GM23248 (cell line): ENCODE measurements around the gene XRCC5. TPM values are rescaled to one million over a fixed set of nuclear protein-coding genes. Genes with fewer than 3 reads are reported as not detected.

Experiments
- DNase-seq: peaks from one replicate; pipeline ENCODE4 v3.0.0-alpha.2; 2015
- H2AFZ ChIP-seq: fragments of 200-600 bp; sonication (generic); 2 replicates; pipeline ENCODE4 v1.6.1; 2016; ENCODE audit warnings: antibody characterized with exemption
- H3F3A ChIP-seq: fragments of 200-600 bp; sonication (generic); 2 replicates; pipeline ENCODE4 v1.6.1; 2016; ENCODE audit warnings: mild to moderate bottlenecking, antibody characterized with exemption, mixed run types; ENCODE audit not compliant: insufficient read depth
- H3K27ac ChIP-seq: fragments of 200-600 bp; sonication (generic); 2 replicates; pipeline ENCODE4 v1.5.1; 2016; ENCODE audit warnings: mild to moderate bottlenecking
- H3K27me3 ChIP-seq: fragments of 200-600 bp; sonication (generic); replicated peaks from 2 replicates; pipeline ENCODE4 v1.6.1; 2016; ENCODE audit warnings: mild to moderate bottlenecking; ENCODE audit not compliant: insufficient read depth
- H3K36me3 ChIP-seq: fragments of 200-600 bp; sonication (generic); 2 replicates; pipeline ENCODE4 v1.6.1; 2016; ENCODE audit warnings: low read depth, mild to moderate bottlenecking
- H3K4me1 ChIP-seq: fragments of 200-600 bp; sonication (generic); 2 replicates; pipeline ENCODE4 v1.6.1; 2016; ENCODE audit warnings: mild to moderate bottlenecking; ENCODE audit not compliant: insufficient read depth
- H3K4me2 ChIP-seq: fragments of 200-600 bp; sonication (generic); one replicate; pipeline ENCODE4 v1.6.1; 2016; ENCODE audit warnings: mild to moderate bottlenecking; ENCODE audit not compliant: unreplicated experiment
- H3K4me3 ChIP-seq: fragments of 200-600 bp; sonication (generic); 2 replicates; pipeline ENCODE4 v1.5.1; 2016; ENCODE audit warnings: mild to moderate bottlenecking
- H3K79me2 ChIP-seq: fragments of 200-600 bp; sonication (generic); 2 replicates; pipeline ENCODE4 v1.6.1; 2016; ENCODE audit warnings: mild to moderate bottlenecking; ENCODE audit not compliant: insufficient read depth
- H3K9ac ChIP-seq: fragments of 200-600 bp; sonication (generic); 2 replicates; pipeline ENCODE4 v1.6.1; 2016; ENCODE audit warnings: mild to moderate bottlenecking
- H3K9me2 ChIP-seq: fragments of 200-600 bp; sonication (generic); 2 replicates; pipeline ENCODE4 v1.6.1; 2016; ENCODE audit warnings: mixed run types, mild to moderate bottlenecking, moderate library complexity; ENCODE audit not compliant: insufficient read depth
- H3K9me3 ChIP-seq: fragments of 200-600 bp; sonication (generic); one replicate; pipeline ENCODE4 v1.6.1; 2017; ENCODE audit warnings: low read depth
- H4K20me1 ChIP-seq: fragments of 200-600 bp; sonication (generic); 2 replicates; pipeline ENCODE4 v1.6.0; 2016; ENCODE audit not compliant: insufficient read depth
- EZH2 ChIP-seq: fragments of 200-600 bp; sonication (generic); IDR thresholded peaks from 2 replicates; pipeline ENCODE4 v1.6.1; 2018; ENCODE audit warnings: antibody characterized with exemption, mild to moderate bottlenecking; ENCODE audit not compliant: insufficient read depth, poor library complexity, severe bottlenecking
- EZH2phosphoT487 ChIP-seq: fragments of 200-600 bp; sonication (generic); IDR thresholded peaks from 2 replicates; pipeline ENCODE4 v1.6.1; 2018; ENCODE audit warnings: antibody characterized with exemption, moderate library complexity, mild to moderate bottlenecking, low read depth; ENCODE audit not compliant: insufficient read depth
- WGBS, 2 experiments: methylation state at CpG; one replicate each; pipeline ENCODE4 v1.1.6; 2015 to 2017; ENCODE audit warnings: low lambda C conversion rate in 2 of 2, low coverage in 1 of 2; ENCODE audit errors: missing lambda C conversion rate in 2 of 2; 5-methylcytosine and 5-hydroxymethylcytosine counted together
- in situ Hi-C: fragments of 300-500 bp; cut with MboI; formaldehyde crosslinking; loops from 2 replicates; pipeline ENCODE4 v1.15.0; 2020
- polyA plus RNA-seq: library from polyadenylated mRNA; unstranded; fragments of >200 nt; fragmentation: Nextera tagmentation; extraction: Ambion mirVana; gene quantifications from 2 replicates; pipeline ENCODE4 v1.2.1, GENCODE V29; 2016
- total RNA-seq: library from RNA; depleted of rRNA; stranded (reverse); fragments of >200 nt; shearing (Covaris generic); gene quantifications from 2 replicates; pipeline ENCODE4 v1.2.3, GENCODE V29; 2014; rRNA removed

XRCC5 gene
- total and polyA plus RNA-seq, 2 experiments from 2014 or later = 197 to 249 TPM

GRCh38 chr2:216245391-216245975, 136.3 kb downstream of the XRCC5 start:
- Histone ChIP-seq H3K27me3 (no peaks in the 10 kb centered on the region), H3F3A (no peaks in the 10 kb centered on the region), H3K9me3 (no peaks in the 10 kb centered on the region), H3K27ac (no peak overlapping the region), H2AFZ (no peak overlapping the region), H3K4me1 (no peaks in the 10 kb centered on the region), H3K4me3 (no peak overlapping the region), H3K4me2 (no peak overlapping the region), H3K9me2 (no peaks in the 10 kb centered on the region), H3K79me2 (no peaks in the 10 kb centered on the region), H3K36me3 (no peaks in the 10 kb centered on the region), H3K9ac (no peak overlapping the region), H4K20me1 (no peaks in the 10 kb centered on the region)
- DNase-seq = no peak
- TF ChIP-seq EZH2 = no peak
- no peak for TF ChIP-seq EZH2phosphoT487
- in situ Hi-C loops = no loop called here
- 57 to 64% methylated on average over 6 of the region's 6 CpGs for WGBS, 2 experiments

GRCh38 chr2:216246766-216247165, 137.6 kb downstream of the XRCC5 start:
- Histone ChIP-seq H3F3A (no peaks in the 10 kb centered on the region), H4K20me1 (no peaks in the 10 kb centered on the region), H3K36me3 (no peaks in the 10 kb centered on the region), H3K79me2 (no peaks in the 10 kb centered on the region), H3K4me1 (no peaks in the 10 kb centered on the region), H3K9ac (no peak overlapping the region), H3K27ac (no peak overlapping the region), H3K9me2 (no peaks in the 10 kb centered on the region), H3K4me2 (no peak overlapping the region), H3K4me3 (no peak overlapping the region), H3K9me3 (no peaks in the 10 kb centered on the region), H3K27me3 (no peaks in the 10 kb centered on the region), H2AFZ (no peak overlapping the region)
- WGBS, 2 experiments = 45 to 48% methylated on average over 3 of the region's 3 CpGs
- in situ Hi-C loops = no loop called here
- TF ChIP-seq EZH2phosphoT487 = no peak
- TF ChIP-seq EZH2 = no peak
- no peak for DNase-seq

Other genes with a start within 250 kb of the XRCC5 start
- gene MREG, start 95.8 kb upstream of the XRCC5 start, total RNA-seq = 0.89 and 3.1 TPM in 2 replicates
- gene MREG, start 95.8 kb upstream of the XRCC5 start, polyA plus RNA-seq = 1.8 and 2.5 TPM in 2 replicates
- 2.0 and 8.2 TPM in 2 replicates for gene PECR, start 27.5 kb upstream of the XRCC5 start, total RNA-seq
- 4.2 and 5.4 TPM in 2 replicates for gene PECR, start 27.5 kb upstream of the XRCC5 start, polyA plus RNA-seq
- gene TMEM169, start 27.4 kb upstream of the XRCC5 start, total RNA-seq = under 0.01 TPM in 1 of 2 replicates, not detected in the other
- gene TMEM169, start 27.4 kb upstream of the XRCC5 start, polyA plus RNA-seq = 0.11 and 0.25 TPM in 2 replicates